Measurements from ENCODE around the gene GLYATL2. TPM values are rescaled to one million over a fixed set of nuclear protein-coding genes. Genes with fewer than 3 reads are reported as not detected.

The GLYATL2 gene
- total and polyA plus RNA-seq, 2 donors (not counting 1 experiment from before 2014, with no cell fraction given): not detected

DNA sequence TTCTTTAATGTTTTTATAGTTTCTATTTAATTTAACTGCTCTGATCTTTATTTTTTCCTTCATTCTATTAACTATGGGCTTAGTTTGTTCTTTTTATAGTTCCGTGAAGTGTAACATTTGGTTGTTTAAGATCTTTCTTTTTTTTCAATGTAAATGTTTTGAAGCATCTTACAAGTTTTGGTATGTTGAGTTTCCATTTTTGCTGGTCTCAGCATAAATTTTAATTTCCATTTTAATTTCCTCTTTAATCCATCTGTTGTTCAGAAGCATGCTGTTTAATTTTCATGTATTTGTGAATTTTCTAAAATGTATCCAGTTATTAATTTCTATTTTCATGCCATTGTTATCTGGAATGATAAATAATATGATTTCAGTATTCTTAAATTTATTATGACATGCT, 17.0 kb upstream of the GLYATL2 start:
- CTCF ChIA-PET: no interaction called here
- H3K79me2 ChIP-seq (ENCODE audit: control insufficient read depth, insufficient read depth, low read length): no peaks in the 10 kb centered on the region
- Mint-ChIP-seq H3K27me3 (peaks cover 36% of the 10 kb centered on the region), H3K27ac (no peak overlapping the region), H3K9me3 (ENCODE audit: insufficient read depth) (peaks cover 5% of the 10 kb centered on the region), H3K4me1 (no peaks in the 10 kb centered on the region), H3K4me3 (no peak overlapping the region)
- no peak overlapping the region for H3K9ac ChIP-seq (ENCODE audit: low read length)
- ATAC-seq (ENCODE audit: low read depth) (no peak), DNase-seq (no peak)
- TF ChIP-seq EZH2 (IDR thresholded peaks at IDR 0.05; ENCODE audit: borderline replicate concordance, insufficient read depth, low read depth, low read length, poor library complexity, severe bottlenecking) (no peak), CTCF (IDR thresholded peaks at IDR 0.05) (no peak)
- H3K36me3 ChIP-seq (replicated peaks in 1 of 2; ENCODE audit: control extremely low read depth in 1 of 2, control insufficient read depth in 1 of 2, extremely low read depth in 1 of 2, insufficient read depth in 2 of 2, low read length in 1 of 2): no peaks in the 10 kb centered on the region
- peaks cover 0 to 14% (median 4%) of the 10 kb centered on the region in 3 donors for H3K9me3 ChIP-seq (ENCODE audit: control extremely low read depth in 1 of 3, control insufficient read depth in 2 of 3, insufficient read depth in 1 of 3, low read length in 2 of 3)
- no CpG with 5 or more reads among the region's 1 CpG for WGBS (ENCODE audit: insufficient coverage)
- H3K4me2 ChIP-seq (replicated peaks; ENCODE audit: low read depth, low read length, poor library complexity, severe bottlenecking): no peak overlapping the region
- POLR2A ChIA-PET: no interaction called here
- H3K4me3 ChIP-seq (ENCODE audit: control extremely low read depth in 1 of 5, extremely low read depth in 1 of 5, insufficient read depth in 1 of 5, low read depth in 2 of 5, low read length in 4 of 5): no peak overlapping the region
- no peaks in the 10 kb centered on the region for H4K20me1 ChIP-seq (ENCODE audit: control insufficient read depth, insufficient read depth, low read length, poor library complexity, severe bottlenecking)
- no peak overlapping the region for H2AFZ ChIP-seq (ENCODE audit: insufficient read depth, low read depth, low read length, poor library complexity, severe bottlenecking)
- H3K27ac ChIP-seq (ENCODE audit: low read length in 2 of 2): no peak overlapping the region
- H3K27me3 ChIP-seq (replicated peaks in 1 of 4; ENCODE audit: control extremely low read depth in 1 of 4, control insufficient read depth in 3 of 4, insufficient read depth in 4 of 4, low read length in 3 of 4): no peaks in the 10 kb centered on the region
- no peaks in the 10 kb centered on the region for H3K4me1 ChIP-seq (ENCODE audit: control insufficient read depth in 2 of 2, insufficient read depth in 2 of 2, low read length in 2 of 2)
- intact Hi-C loops (cut with micrococcal nuclease): no loop called here

- ChIA-PET CTCF (no interaction called here), POLR2A (no interaction called here)
- intact Hi-C loops (cut with micrococcal nuclease): no loop called here
- H3K79me2 ChIP-seq (ENCODE audit: control insufficient read depth, insufficient read depth, low read length): no peaks in the 10 kb centered on the region
- H3K4me2 ChIP-seq (replicated peaks; ENCODE audit: low read depth, low read length, poor library complexity, severe bottlenecking): no peak overlapping the region
- H3K36me3 ChIP-seq (replicated peaks in 1 of 2; ENCODE audit: control extremely low read depth in 1 of 2, control insufficient read depth in 1 of 2, extremely low read depth in 1 of 2, insufficient read depth in 2 of 2, low read length in 1 of 2): no peaks in the 10 kb centered on the region
- TF ChIP-seq EZH2 (IDR thresholded peaks at IDR 0.05; ENCODE audit: borderline replicate concordance, insufficient read depth, low read depth, low read length, poor library complexity, severe bottlenecking) (no peak), CTCF (IDR thresholded peaks at IDR 0.05) (no peak)
- no peak overlapping the region for H3K9ac ChIP-seq (ENCODE audit: low read length)
- peaks cover 24% of the 10 kb centered on the region for H3K27me3 Mint-ChIP-seq
- ATAC-seq (ENCODE audit: low read depth): no peak
- H3K4me3 ChIP-seq (ENCODE audit: control extremely low read depth in 1 of 5, extremely low read depth in 1 of 5, insufficient read depth in 1 of 5, low read depth in 2 of 5, low read length in 4 of 5): no peak overlapping the region
- peaks cover 0 to 4% of the 10 kb centered on the region in 2 donors for H3K4me1 ChIP-seq (ENCODE audit: control insufficient read depth in 2 of 2, insufficient read depth in 2 of 2, low read length in 2 of 2)
- H4K20me1 ChIP-seq (ENCODE audit: control insufficient read depth, insufficient read depth, low read length, poor library complexity, severe bottlenecking): no peaks in the 10 kb centered on the region
- no peak for DNase-seq
- no peak overlapping the region for H3K4me3 Mint-ChIP-seq
- no peaks in the 10 kb centered on the region for H3K9me3 Mint-ChIP-seq (ENCODE audit: insufficient read depth)
- no peak overlapping the region for H2AFZ ChIP-seq (ENCODE audit: insufficient read depth, low read depth, low read length, poor library complexity, severe bottlenecking)
- peaks cover 0 to under 1% (median 0%) of the 10 kb centered on the region in 3 donors for H3K9me3 ChIP-seq (ENCODE audit: control extremely low read depth in 1 of 3, control insufficient read depth in 2 of 3, insufficient read depth in 1 of 3, low read length in 2 of 3)
- H3K27me3 ChIP-seq (replicated peaks in 1 of 4; ENCODE audit: control extremely low read depth in 1 of 4, control insufficient read depth in 3 of 4, insufficient read depth in 4 of 4, low read length in 3 of 4): no peaks in the 10 kb centered on the region
- no peak overlapping the region for H3K27ac Mint-ChIP-seq
- H3K27ac ChIP-seq (ENCODE audit: low read length in 2 of 2): no peak overlapping the region
- peaks cover 2% of the 10 kb centered on the region for H3K4me1 Mint-ChIP-seq
These were observed 12.3 kb upstream of the GLYATL2 start for GRCh38 chr11:58856806-58857205.
